Osteocyte (in vitro differentiated cells): Measurements from ENCODE around the gene TOX2. TPM values are rescaled to one million over a fixed set of nuclear protein-coding genes. Genes with fewer than 3 reads are reported as not detected.
A peak's percentile ranks its signal among the peaks of the same experiment; 100 is the strongest.

Experiments used
- DNase-seq: peaks from one replicate; pipeline ENCODE4 v3.0.0; 2021; ENCODE audit warnings: mixed read lengths; ENCODE audit not compliant: unreplicated experiment; ENCODE audit errors: extremely low spot score
- H3K27ac Mint-ChIP-seq: one replicate; pipeline ENCODE4 v1.8.0; 2021; ENCODE audit warnings: mild to moderate bottlenecking, mixed read lengths; ENCODE audit not compliant: unreplicated experiment
- H3K27me3 Mint-ChIP-seq: one replicate; pipeline ENCODE4 v1.8.0; 2021; ENCODE audit warnings: mixed read lengths; ENCODE audit not compliant: unreplicated experiment
- H3K36me3 Mint-ChIP-seq: one replicate; pipeline ENCODE4 v1.8.0; 2021; ENCODE audit warnings: mixed read lengths; ENCODE audit not compliant: unreplicated experiment
- H3K4me1 Mint-ChIP-seq: one replicate; pipeline ENCODE4 v1.8.0; 2021; ENCODE audit warnings: mixed read lengths; ENCODE audit not compliant: unreplicated experiment
- H3K4me3 Mint-ChIP-seq: one replicate; pipeline ENCODE4 v1.8.0; 2021; ENCODE audit warnings: mild to moderate bottlenecking, moderate library complexity, mixed read lengths; ENCODE audit not compliant: unreplicated experiment
- H3K9me3 Mint-ChIP-seq: one replicate; pipeline ENCODE4 v1.8.0; 2021; ENCODE audit warnings: mixed read lengths; ENCODE audit not compliant: unreplicated experiment
- CTCF ChIP-seq: fragments of 200-600 bp; sonication (generic); IDR thresholded peaks from 2 replicates; pipeline ENCODE4 v1.5.0; 2021; ENCODE audit warnings: antibody characterized with exemption, mild to moderate bottlenecking, moderate library complexity
- total RNA-seq: library from RNA; stranded (reverse); gene quantifications from 2 replicates; pipeline ENCODE4 v1.2.1, GENCODE V29; 2021

The TOX2 gene
- total RNA-seq, 1 donor from 2014 or later: not detected

GRCh38 chr20:44069203-44070011 lies 154.8 kb downstream of the TOX2 start:
- Mint-ChIP-seq H3K27me3 (peaks cover 12% of the 10 kb centered on the region), H3K36me3 (no peaks in the 10 kb centered on the region), H3K4me3 (no peak overlapping the region), H3K4me1 (peaks cover 1% of the 10 kb centered on the region), H3K27ac (no peak overlapping the region), H3K9me3 (no peaks in the 10 kb centered on the region)
- TF ChIP-seq CTCF: no peak
- peak; percentile 73 for DNase-seq

- Mint-ChIP-seq H3K36me3 (no peaks in the 10 kb centered on the region), H3K4me3 (no peak overlapping the region), H3K27ac (no peak overlapping the region), H3K4me1 (peaks cover 5% of the 10 kb centered on the region), H3K9me3 (no peaks in the 10 kb centered on the region), H3K27me3 (peaks cover 12% of the 10 kb centered on the region)
- peak; percentile 70 for DNase-seq
- TF ChIP-seq CTCF: no peak
These were observed 155.7 kb downstream of the TOX2 start for GRCh38 chr20:44070139-44070900.

GRCh38 chr20:44071057-44071456 lies 156.4 kb downstream of the TOX2 start:
- Mint-ChIP-seq H3K27me3 (peaks cover 12% of the 10 kb centered on the region), H3K4me1 (peaks cover 5% of the 10 kb centered on the region), H3K36me3 (no peaks in the 10 kb centered on the region), H3K27ac (no peak overlapping the region), H3K4me3 (no peak overlapping the region), H3K9me3 (no peaks in the 10 kb centered on the region)
- DNase-seq: peak; percentile 51
- no peak for TF ChIP-seq CTCF

GRCh38 chr20:44071526-44072111 lies 157.0 kb downstream of the TOX2 start:
- H3K36me3 Mint-ChIP-seq: no peaks in the 10 kb centered on the region
- TF ChIP-seq CTCF: no peak
- peak; percentile 81 for DNase-seq
- H3K27ac Mint-ChIP-seq: no peak overlapping the region
- peaks cover 5% of the 10 kb centered on the region for H3K4me1 Mint-ChIP-seq
- H3K27me3 Mint-ChIP-seq: peaks cover 12% of the 10 kb centered on the region
- H3K4me3 Mint-ChIP-seq: no peak overlapping the region
- H3K9me3 Mint-ChIP-seq: no peaks in the 10 kb centered on the region

- no peak overlapping the region for H3K4me3 Mint-ChIP-seq
- H3K27ac Mint-ChIP-seq: no peak overlapping the region
- no peaks in the 10 kb centered on the region for H3K9me3 Mint-ChIP-seq
- peaks cover 12% of the 10 kb centered on the region for H3K27me3 Mint-ChIP-seq
- DNase-seq: no peak
- H3K36me3 Mint-ChIP-seq: no peaks in the 10 kb centered on the region
- no peak for TF ChIP-seq CTCF
- peaks cover 5% of the 10 kb centered on the region for H3K4me1 Mint-ChIP-seq
These were observed 157.7 kb downstream of the TOX2 start for GRCh38 chr20:44072384-44072783.
